ENCODE data around the gene PFKFB3.
"Not testable (repeated sequence)": the region's sequence is repeated elsewhere in the genome, so short reads cannot be mapped to it uniquely, and the experiment has no call there.

Gene PFKFB3

GRCh38 chr10:6273351-6273750 lies 70.6 kb downstream of the PFKFB3 start:
- Mint-ChIP-seq H3K36me3 (no peaks in the 10 kb centered on the region), H3K27me3 (no peaks in the 10 kb centered on the region), H3K4me1 (peaks cover 36% of the 10 kb centered on the region), H3K27ac (no peak overlapping the region), H3K9me3 (no peaks in the 10 kb centered on the region), H3K4me3 (no peak overlapping the region)
- no peak for ATAC-seq

DNA sequence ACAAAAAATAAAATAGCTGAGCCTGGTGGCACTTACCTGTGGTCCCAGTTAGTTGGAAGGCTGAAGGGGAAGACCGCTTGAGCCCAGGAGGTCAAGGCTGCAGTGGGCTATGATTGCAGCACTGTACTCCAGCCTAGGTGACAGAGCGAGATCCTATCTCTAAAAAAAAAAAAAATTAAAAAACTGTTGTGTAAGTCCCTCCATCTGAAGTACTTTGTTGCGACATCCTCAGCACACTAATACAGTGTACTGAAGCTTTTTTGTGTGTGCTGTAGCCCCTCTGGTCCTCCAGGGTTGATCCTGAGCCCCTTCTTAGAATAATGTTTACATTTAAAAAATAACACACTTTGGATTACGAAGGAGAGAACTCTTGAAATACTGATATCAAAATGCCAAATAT lies 71.3 kb downstream of the PFKFB3 start:
- Mint-ChIP-seq H3K4me1 (peaks cover 36% of the 10 kb centered on the region), H3K4me3 (no peak overlapping the region), H3K36me3 (no peaks in the 10 kb centered on the region), H3K27ac (peak overlapping the region; percentile 94), H3K27me3 (no peaks in the 10 kb centered on the region), H3K9me3 (no peaks in the 10 kb centered on the region)
- no peak for ATAC-seq

- Mint-ChIP-seq H3K9me3 (no peaks in the 10 kb centered on the region), H3K27me3 (no peaks in the 10 kb centered on the region), H3K27ac (peak overlapping the region; percentile 94), H3K36me3 (no peaks in the 10 kb centered on the region), H3K4me3 (no peak overlapping the region), H3K4me1 (peaks cover 32% of the 10 kb centered on the region)
- no peak for ATAC-seq
These were observed 71.8 kb downstream of the PFKFB3 start for GRCh38 chr10:6274484-6274883.

- H3K27ac Mint-ChIP-seq = peak overlapping the region; percentile 94
- no peaks in the 10 kb centered on the region for H3K27me3 Mint-ChIP-seq
- peak; percentile 88 for ATAC-seq
- peaks cover 24% of the 10 kb centered on the region for H3K4me1 Mint-ChIP-seq
- H3K4me3 Mint-ChIP-seq = peak overlapping the region; percentile 75
- H3K9me3 Mint-ChIP-seq = no peaks in the 10 kb centered on the region
- no peaks in the 10 kb centered on the region for H3K36me3 Mint-ChIP-seq
These were observed 72.6 kb downstream of the PFKFB3 start for GRCh38 chr10:6275022-6275997.

GRCh38 chr10:6276356-6276755 lies 73.6 kb downstream of the PFKFB3 start:
- H3K27ac Mint-ChIP-seq = no peak overlapping the region
- no peak for ATAC-seq
- peaks cover 14% of the 10 kb centered on the region for H3K4me1 Mint-ChIP-seq
- no peaks in the 10 kb centered on the region for H3K9me3 Mint-ChIP-seq
- H3K36me3 Mint-ChIP-seq = no peaks in the 10 kb centered on the region
- H3K4me3 Mint-ChIP-seq = no peak overlapping the region
- no peaks in the 10 kb centered on the region for H3K27me3 Mint-ChIP-seq

- no peaks in the 10 kb centered on the region for H3K9me3 Mint-ChIP-seq
- H3K27ac Mint-ChIP-seq = no peak overlapping the region
- peaks cover 11% of the 10 kb centered on the region for H3K4me1 Mint-ChIP-seq
- peaks cover 6% of the 10 kb centered on the region for H3K36me3 Mint-ChIP-seq
- no peak overlapping the region for H3K4me3 Mint-ChIP-seq
- no peak for ATAC-seq
- no peaks in the 10 kb centered on the region for H3K27me3 Mint-ChIP-seq
These were observed 75.9 kb downstream of the PFKFB3 start for GRCh38 chr10:6278519-6279120.

DNA sequence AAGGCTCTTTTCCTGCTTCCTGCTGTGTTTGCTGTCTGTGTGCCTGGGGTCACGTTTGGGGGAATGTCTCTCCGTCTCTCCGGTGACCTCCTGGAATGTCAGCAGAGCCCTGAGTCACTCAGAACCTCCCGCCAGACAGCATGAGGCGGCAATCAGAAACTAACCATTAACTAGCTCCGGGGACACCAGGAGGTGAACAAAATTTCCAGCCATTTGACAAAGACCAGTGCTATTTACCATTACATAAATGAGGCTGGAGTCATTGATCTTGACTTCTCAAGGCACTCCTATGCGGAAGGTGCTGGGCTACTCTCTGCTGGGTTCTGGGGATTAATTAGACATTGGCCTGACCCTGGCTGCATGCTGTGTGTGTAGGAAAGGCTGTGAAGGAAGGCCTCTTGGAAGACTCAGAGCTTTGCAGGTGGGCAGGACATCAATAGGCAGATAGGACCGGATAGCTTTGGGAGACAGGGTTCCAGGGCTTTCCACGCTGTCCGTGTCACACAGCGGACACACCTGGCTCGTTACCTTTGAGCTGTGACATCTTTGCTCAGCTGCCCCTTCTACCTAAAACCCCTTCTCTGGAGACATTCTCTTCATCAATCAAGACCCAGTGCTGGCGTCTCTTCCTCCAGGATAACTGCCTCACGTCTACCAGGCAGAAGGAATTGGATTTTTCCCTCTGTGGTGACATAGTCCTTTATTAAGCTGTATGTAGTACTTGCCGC lies 77.0 kb downstream of the PFKFB3 start:
- no peaks in the 10 kb centered on the region for H3K9me3 Mint-ChIP-seq
- H3K4me1 Mint-ChIP-seq = peaks cover 11% of the 10 kb centered on the region
- H3K4me3 Mint-ChIP-seq = no peak overlapping the region
- peaks cover 11% of the 10 kb centered on the region for H3K36me3 Mint-ChIP-seq
- ATAC-seq = no peak
- no peaks in the 10 kb centered on the region for H3K27me3 Mint-ChIP-seq
- no peak overlapping the region for H3K27ac Mint-ChIP-seq

- no peaks in the 10 kb centered on the region for H3K27me3 Mint-ChIP-seq
- no peak overlapping the region for H3K27ac Mint-ChIP-seq
- H3K4me3 Mint-ChIP-seq = no peak overlapping the region
- ATAC-seq = no peak
- H3K36me3 Mint-ChIP-seq = peaks cover 13% of the 10 kb centered on the region
- H3K9me3 Mint-ChIP-seq = no peaks in the 10 kb centered on the region
- peaks cover 5% of the 10 kb centered on the region for H3K4me1 Mint-ChIP-seq
These were observed 77.6 kb downstream of the PFKFB3 start for GRCh38 chr10:6280291-6280690.

GRCh38 chr10:6282454-6282958 lies 79.8 kb downstream of the PFKFB3 start:
- no peak overlapping the region for H3K27ac Mint-ChIP-seq
- no peak overlapping the region for H3K4me3 Mint-ChIP-seq
- no peaks in the 10 kb centered on the region for H3K27me3 Mint-ChIP-seq
- H3K36me3 Mint-ChIP-seq = peaks cover 13% of the 10 kb centered on the region
- no peaks in the 10 kb centered on the region for H3K4me1 Mint-ChIP-seq
- H3K9me3 Mint-ChIP-seq = peaks cover 3% of the 10 kb centered on the region
- no peak for ATAC-seq

DNA sequence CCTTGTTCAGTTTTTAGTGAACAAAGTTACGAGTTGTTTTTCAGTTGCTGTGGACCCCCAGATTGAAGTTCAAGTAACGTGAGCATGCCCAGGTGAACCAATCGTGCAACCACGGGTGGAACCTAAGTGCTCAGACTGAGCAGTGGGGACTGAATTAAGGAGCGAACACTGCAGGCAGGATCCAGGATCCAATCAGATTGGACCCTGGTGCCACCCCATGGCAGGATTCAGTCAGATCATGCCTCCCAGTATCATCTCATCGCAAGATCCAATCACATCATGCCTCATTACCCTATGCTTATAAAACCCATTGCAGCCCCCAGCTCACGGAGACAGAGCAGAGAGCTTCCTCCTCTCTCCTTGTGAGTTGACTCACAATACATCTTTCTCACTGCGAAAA lies 80.9 kb downstream of the PFKFB3 start:
- H3K27me3 Mint-ChIP-seq = no peaks in the 10 kb centered on the region
- H3K4me3 Mint-ChIP-seq = no peak overlapping the region
- no peak for ATAC-seq
- H3K4me1 Mint-ChIP-seq = no peaks in the 10 kb centered on the region
- no peak overlapping the region for H3K27ac Mint-ChIP-seq
- peaks cover 13% of the 10 kb centered on the region for H3K36me3 Mint-ChIP-seq
- peaks cover 3% of the 10 kb centered on the region for H3K9me3 Mint-ChIP-seq

DNA sequence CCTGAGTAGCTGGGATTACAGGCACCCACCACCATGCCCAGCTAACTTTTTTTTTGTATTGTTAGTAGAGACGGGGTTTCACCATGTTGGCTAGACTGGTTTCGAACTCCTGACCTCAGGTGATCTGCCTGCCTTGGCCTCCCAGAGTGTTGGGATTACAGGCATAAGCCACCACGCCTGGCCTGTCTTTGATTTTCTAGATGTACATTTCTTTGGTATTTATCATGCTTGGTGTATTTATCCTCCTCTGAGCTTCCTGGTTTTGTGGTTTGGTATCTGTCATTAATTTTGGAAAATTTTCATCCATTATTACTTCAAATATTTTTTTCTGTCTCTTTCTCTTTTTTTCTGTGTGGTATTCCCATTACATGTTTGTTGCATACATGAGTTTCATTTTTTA lies 87.9 kb downstream of the PFKFB3 start:
- peaks cover 14% of the 10 kb centered on the region for H3K4me1 Mint-ChIP-seq
- not testable (repeated sequence) for H3K27me3 Mint-ChIP-seq, H3K4me3 Mint-ChIP-seq, H3K9me3 Mint-ChIP-seq, H3K36me3 Mint-ChIP-seq, ATAC-seq, H3K27ac Mint-ChIP-seq

DNA sequence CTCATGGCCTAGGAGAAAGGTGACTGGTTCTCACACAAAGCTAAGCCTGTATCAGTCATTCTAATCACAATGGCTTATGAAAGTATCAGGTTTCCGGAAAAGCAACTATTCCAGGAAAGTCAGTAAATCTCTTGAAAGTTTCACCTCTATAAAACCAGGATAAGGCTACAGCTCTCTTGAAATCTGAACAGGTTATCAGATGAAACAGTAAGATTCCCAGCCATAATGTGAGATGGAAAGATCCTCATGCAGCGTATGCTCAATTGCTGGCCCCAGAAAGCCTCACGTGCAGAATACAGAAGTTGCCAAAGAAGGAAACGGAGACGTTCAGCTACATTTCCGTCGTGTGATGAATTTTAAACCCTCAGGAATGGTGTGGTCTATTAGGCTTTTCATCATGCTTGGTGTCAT lies 90.0 kb downstream of the PFKFB3 start:
- H3K4me1 Mint-ChIP-seq = peaks cover 34% of the 10 kb centered on the region
- no peak overlapping the region for H3K4me3 Mint-ChIP-seq
- ATAC-seq = no peak
- H3K27ac Mint-ChIP-seq = no peak overlapping the region
- H3K36me3 Mint-ChIP-seq = peaks cover 7% of the 10 kb centered on the region
- H3K9me3 Mint-ChIP-seq = no peaks in the 10 kb centered on the region
- H3K27me3 Mint-ChIP-seq = no peaks in the 10 kb centered on the region

DNA sequence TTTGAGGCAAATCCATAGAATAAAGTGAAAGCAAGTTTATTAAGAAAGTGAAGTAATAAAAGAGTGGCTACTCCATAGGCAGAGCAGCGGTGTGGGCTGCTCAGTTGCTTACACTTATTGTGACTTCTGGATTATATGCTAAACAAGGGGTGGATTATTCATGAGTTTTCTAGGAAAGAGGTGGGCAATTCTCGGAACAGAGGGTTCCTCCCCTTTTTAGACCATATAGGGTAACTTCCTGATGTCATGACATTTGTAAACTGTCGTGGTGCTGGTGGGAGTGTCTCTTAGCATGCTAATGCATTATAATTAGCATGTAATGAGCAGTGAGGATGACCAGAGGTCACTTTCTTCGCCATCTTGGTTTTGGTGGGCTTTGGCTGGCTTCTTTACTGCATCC lies 93.7 kb downstream of the PFKFB3 start:
- H3K36me3 Mint-ChIP-seq, H3K9me3 Mint-ChIP-seq, ATAC-seq, H3K27me3 Mint-ChIP-seq, H3K4me3 Mint-ChIP-seq: not testable (repeated sequence)
- H3K27ac Mint-ChIP-seq = peak overlapping the region; percentile 69
- H3K4me1 Mint-ChIP-seq = peaks cover 69% of the 10 kb centered on the region

- Mint-ChIP-seq H3K36me3 (peaks cover 7% of the 10 kb centered on the region), H3K27me3 (no peaks in the 10 kb centered on the region), H3K4me3 (no peak overlapping the region), H3K27ac (peak overlapping the region; percentile 69), H3K4me1 (peaks cover 74% of the 10 kb centered on the region), H3K9me3 (peaks cover 2% of the 10 kb centered on the region)
- ATAC-seq = no peak
These were observed 94.1 kb downstream of the PFKFB3 start for GRCh38 chr10:6296828-6297251.

DNA sequence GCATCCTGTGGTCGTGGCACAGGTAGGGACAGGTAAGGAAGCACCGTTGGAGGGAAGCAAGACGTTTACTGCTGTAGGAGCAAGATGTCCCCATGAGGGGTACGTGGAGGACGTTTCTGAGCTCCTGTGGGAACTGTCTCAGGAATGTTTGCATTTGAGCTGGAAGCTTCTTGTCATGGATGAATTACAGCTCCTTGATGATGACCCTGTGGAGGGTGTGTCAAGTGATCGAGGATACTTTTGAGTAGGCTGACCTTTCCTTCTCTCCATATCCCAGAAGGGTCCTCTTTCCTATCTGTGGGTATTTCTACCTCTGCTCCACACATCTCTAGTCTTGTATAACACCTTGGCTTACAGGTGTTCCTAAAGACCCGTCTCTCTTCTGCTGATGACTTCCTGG lies 94.8 kb downstream of the PFKFB3 start:
- no peak overlapping the region for H3K4me3 Mint-ChIP-seq
- peak overlapping the region; percentile 69 for H3K27ac Mint-ChIP-seq
- ATAC-seq = no peak
- H3K27me3 Mint-ChIP-seq = no peaks in the 10 kb centered on the region
- peaks cover 75% of the 10 kb centered on the region for H3K4me1 Mint-ChIP-seq
- H3K9me3 Mint-ChIP-seq = peaks cover 2% of the 10 kb centered on the region
- peaks cover 7% of the 10 kb centered on the region for H3K36me3 Mint-ChIP-seq

Data from stimulated activated memory B cell treated with anti-CD40 and anti-IgM and Interleukin-4, amounts not matched to agents 10 μg/mL and 1 μg/mL and 100 μg/mL, for 72 hours (primary cell).